ENCODE results near the gene POU3F1.
"Not testable (repeated sequence)": the region's sequence is repeated elsewhere in the genome, so short reads cannot be mapped to it uniquely, and the experiment has no call there.

The POU3F1 gene

GRCh38 chr1:38047603-38048141 lies 1.1 kb upstream of the POU3F1 start:
- no peak for DNase-seq (ENCODE audit: low spot score)

DNA sequence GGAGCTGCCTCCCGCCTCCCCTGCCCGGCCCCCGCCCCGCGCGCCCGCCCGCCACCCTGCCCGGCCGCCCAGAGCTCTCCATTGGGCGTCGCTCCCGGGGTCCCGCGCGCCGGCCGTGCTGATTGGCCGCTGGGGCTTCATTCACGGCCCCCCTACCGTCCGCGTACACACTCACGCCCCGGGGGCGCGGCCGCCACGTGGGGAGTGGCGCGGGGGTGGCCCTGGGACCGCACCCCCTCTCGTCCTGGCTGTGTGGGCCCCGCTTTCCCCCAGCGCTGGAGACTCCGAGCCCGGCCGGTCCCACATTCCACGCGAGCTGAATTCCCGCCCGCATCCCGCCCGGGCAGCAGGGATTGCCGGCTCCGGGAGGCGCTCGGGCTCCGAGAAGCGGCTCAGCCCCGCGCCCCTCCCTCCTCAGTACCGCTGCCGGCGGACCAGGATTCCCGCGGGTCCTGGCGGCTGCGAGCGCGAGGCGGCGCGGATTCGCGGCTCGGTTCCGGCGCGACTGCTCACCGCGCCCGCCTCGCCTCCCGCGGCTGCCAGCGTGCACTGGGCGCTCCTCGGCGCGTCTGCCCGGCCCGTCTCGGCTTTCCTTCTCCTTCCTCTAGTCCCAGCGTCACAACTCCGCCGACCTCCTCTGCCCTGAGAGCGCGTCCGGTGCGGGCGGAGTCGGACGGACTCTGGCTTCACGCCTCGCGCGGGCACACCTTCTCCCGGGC lies 450 bp upstream of the POU3F1 start:
- peak; percentile 93 for DNase-seq (ENCODE audit: low spot score)

DNA sequence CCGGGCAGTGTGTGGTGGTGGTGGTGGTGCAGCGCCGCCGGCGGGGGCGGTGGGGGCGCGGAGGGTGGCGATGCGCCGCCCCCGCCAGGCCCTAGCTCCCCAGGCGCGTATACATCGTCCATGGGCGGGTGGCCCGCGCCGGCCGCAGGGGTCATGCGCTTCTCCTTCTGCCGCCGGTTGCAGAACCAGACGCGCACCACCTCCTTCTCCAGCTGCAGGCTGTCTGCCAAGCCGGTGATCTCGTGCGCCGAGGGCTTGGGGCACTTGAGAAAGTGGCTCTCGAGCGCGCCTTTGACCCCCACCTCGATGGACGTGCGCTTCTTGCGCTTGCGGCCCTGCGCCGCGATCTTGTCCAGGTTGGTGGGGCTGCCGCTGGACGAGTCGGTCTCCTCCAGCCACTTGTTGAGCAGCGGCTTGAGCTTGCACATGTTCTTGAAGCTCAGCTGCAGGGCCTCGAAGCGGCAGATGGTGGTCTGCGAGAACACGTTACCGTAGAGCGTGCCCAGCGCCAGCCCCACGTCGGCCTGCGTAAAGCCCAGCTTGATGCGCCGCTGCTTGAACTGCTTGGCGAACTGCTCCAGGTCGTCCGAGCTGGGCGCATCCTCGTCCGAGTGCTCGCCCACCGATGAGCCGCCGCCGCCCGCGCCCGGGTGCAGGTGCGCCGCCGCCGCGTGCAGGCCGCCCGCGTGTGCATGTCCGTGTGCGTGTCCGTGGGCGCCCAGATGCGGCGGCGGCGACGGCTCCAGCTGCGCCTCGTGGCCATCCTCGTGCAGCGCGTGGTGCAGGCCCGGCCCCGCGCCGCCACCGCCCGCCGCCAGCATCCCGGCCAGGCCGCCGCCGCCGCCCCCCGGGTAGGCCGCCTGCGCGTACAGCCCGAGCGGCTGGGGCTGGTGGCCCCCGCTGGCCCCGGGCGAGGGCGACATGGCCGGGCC lies 926 bp downstream of the POU3F1 start:
- DNase-seq (ENCODE audit: low spot score): no peak

GRCh38 chr1:38044221-38045215 lies 2.1 kb downstream of the POU3F1 start:
- no peak for DNase-seq (ENCODE audit: low spot score)

- no peak for DNase-seq (ENCODE audit: low spot score)
Observed at GRCh38 chr1:38043036-38043747, 3.4 kb downstream of the POU3F1 start.

- DNase-seq (ENCODE audit: low spot score): no peak
Observed at GRCh38 chr1:38041936-38042834, 4.4 kb downstream of the POU3F1 start.

GRCh38 chr1:38039331-38040088 lies 7.1 kb downstream of the POU3F1 start:
- no peak for DNase-seq (ENCODE audit: low spot score)

GRCh38 chr1:38038861-38039260 lies 7.7 kb downstream of the POU3F1 start:
- no peak for DNase-seq (ENCODE audit: low spot score)

GRCh38 chr1:38037221-38037939 lies 9.2 kb downstream of the POU3F1 start:
- no peak for DNase-seq (ENCODE audit: low spot score)

GRCh38 chr1:38034871-38035270 lies 11.7 kb downstream of the POU3F1 start:
- DNase-seq (ENCODE audit: low spot score): no peak

- DNase-seq (ENCODE audit: low spot score): not testable (repeated sequence)
Observed at GRCh38 chr1:38032992-38033391, 13.6 kb downstream of the POU3F1 start.

- DNase-seq (ENCODE audit: low spot score): no peak
Observed at GRCh38 chr1:38031513-38031866, 15.1 kb downstream of the POU3F1 start.

- no peak for DNase-seq (ENCODE audit: low spot score)
Observed at GRCh38 chr1:38030596-38031512, 15.7 kb downstream of the POU3F1 start.

DNA sequence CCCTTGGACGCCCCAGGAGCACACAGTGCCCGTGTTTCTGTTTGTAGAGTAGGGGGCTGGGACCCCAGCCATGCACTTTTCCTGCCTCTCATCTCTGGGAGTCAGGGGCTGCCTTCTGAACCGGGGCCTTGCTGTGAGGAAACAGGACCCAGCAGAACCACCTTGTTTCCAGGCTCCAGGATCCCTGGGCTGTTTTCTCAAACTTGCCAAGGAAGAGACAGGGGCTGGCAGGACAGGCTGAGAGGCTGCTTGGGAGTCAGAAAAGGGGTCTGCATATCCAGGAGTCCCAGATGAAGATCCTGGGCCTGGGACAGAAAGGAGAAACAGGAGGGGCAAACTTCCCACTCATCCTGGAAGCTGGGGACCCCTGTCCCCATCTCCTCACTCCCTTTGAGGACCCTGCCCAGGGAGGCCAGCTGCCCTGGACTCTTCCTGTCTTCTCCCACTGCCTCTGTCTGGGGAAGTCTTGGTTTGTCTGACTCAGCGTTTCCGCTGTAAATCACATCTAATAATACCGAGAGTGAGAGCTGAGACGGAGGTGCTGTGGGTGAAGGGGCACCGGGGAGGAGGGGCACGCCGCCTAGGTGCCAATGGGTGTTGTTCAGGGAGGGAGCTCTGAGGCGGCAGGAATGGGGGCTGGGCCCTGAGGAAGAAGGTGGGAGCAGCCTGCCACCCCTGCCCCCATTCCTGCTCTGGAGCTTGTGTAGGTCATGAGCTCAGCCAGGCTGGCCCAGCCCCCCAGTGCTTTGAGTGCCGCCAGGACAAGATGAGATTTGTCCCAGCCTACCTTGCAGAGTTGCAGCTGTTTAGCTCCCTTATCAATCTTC lies 16.7 kb downstream of the POU3F1 start:
- DNase-seq (ENCODE audit: low spot score): no peak

DNA sequence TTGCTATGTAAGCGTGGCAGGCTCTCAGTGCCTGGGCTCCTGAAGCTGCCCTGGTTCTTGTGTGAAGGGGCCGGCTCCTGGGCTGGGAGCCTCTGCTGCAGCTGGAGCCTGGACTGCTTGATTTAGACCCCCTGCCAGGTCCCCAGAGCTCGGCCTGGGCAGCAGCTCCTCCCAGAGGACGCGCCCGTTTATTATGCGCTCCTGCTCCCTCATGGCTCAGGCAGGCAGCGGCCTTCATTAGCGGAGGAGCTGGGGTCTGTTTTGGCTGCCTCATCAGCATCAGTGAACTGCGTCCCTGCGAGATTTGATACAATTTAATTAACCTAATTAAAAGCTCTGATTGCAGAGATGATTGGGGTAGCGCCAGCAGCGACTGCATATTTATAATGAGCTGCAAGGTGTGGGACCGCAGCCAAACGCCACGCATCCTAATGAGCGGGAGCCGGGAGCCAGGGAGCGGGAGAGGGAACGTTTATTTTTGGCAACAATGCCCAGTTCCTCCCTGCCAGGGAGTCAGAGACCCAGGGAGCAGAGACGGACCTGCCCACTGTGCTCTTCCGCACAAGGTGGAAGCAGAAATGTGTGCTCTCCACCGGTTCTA lies 17.4 kb downstream of the POU3F1 start:
- no peak for DNase-seq (ENCODE audit: low spot score)

- DNase-seq (ENCODE audit: low spot score): no peak
Observed at GRCh38 chr1:38028671-38029070, 17.9 kb downstream of the POU3F1 start.
